HEK293T (cell line): ENCODE data around the gene SORBS1.

Experiments
- CTCF ChIA-PET: fragments of 350-600 bp; formaldehyde crosslinking; extraction: SDS; loops from one replicate; lab custom pipeline; 2021; ENCODE audit warnings: antibody characterized with exemption, inconsistent platforms; lab: Yijun Ruan, JAX
- POLR2A ChIA-PET: fragments of 350-600 bp; formaldehyde crosslinking; extraction: SDS; loops from one replicate; lab custom pipeline; 2020; ENCODE audit warnings: antibody characterized with exemption, inconsistent platforms; lab: Yijun Ruan, JAX
- DNase-seq: peaks from one replicate; pipeline ENCODE4 v3.0.0; 2012; ENCODE audit warnings: mixed read lengths; ENCODE audit errors: extremely low spot score
- ARNT ChIP-seq: fragments of 450-650 bp; IDR thresholded peaks from 2 replicates; pipeline ENCODE4 v1.6.1; 2017; ENCODE audit warnings: mild to moderate bottlenecking
- BHLHE40 ChIP-seq: fragments of 450-650 bp; IDR thresholded peaks from 2 replicates; pipeline ENCODE4 v1.6.1; 2016; ENCODE audit warnings: mild to moderate bottlenecking, moderate library complexity, borderline replicate concordance
- CTBP1 ChIP-seq: fragments of 450-650 bp; IDR thresholded peaks from 2 replicates; pipeline ENCODE4 v1.6.1; 2016; ENCODE audit warnings: borderline replicate concordance
- ELF4 ChIP-seq: fragments of 450-650 bp; IDR thresholded peaks from 2 replicates; pipeline ENCODE4 v1.6.1; 2017; ENCODE audit warnings: antibody characterized with exemption
- FOXA1 ChIP-seq: fragments of 450-650 bp; IDR thresholded peaks from 2 replicates; pipeline ENCODE4 v1.6.1; 2016; ENCODE audit warnings: mild to moderate bottlenecking
- FOXK2 ChIP-seq: fragments of 450-650 bp; IDR thresholded peaks from 2 replicates; pipeline ENCODE4 v1.6.1; 2016; ENCODE audit warnings: mild to moderate bottlenecking
- FOXM1 ChIP-seq: fragments of 450-650 bp; IDR thresholded peaks from 2 replicates; pipeline ENCODE4 v1.6.1; 2017; ENCODE audit warnings: mild to moderate bottlenecking, borderline replicate concordance
- HDGF ChIP-seq: fragments of 450-650 bp; IDR thresholded peaks from 2 replicates; pipeline ENCODE4 v1.6.1; 2017; ENCODE audit warnings: antibody characterized with exemption, borderline replicate concordance
- L3MBTL2 ChIP-seq: fragments of 450-650 bp; conservative IDR thresholded peaks from 2 replicates; pipeline ENCODE4 v1.6.1; 2016; ENCODE audit warnings: mild to moderate bottlenecking
- LEF1 ChIP-seq: fragments of 450-650 bp; IDR thresholded peaks from 2 replicates; pipeline ENCODE4 v1.6.1; 2017; ENCODE audit warnings: mild to moderate bottlenecking, borderline replicate concordance
- NFRKB ChIP-seq: fragments of 450-650 bp; IDR thresholded peaks from 2 replicates; pipeline ENCODE4 v1.6.1; 2016; ENCODE audit warnings: mild to moderate bottlenecking, moderate library complexity
- PKNOX1 ChIP-seq: fragments of 450-650 bp; IDR thresholded peaks from 2 replicates; pipeline ENCODE4 v1.6.1; 2016
- SP1 ChIP-seq: fragments of 450-650 bp; IDR thresholded peaks from 2 replicates; pipeline ENCODE4 v1.6.1; 2017
- SUZ12 ChIP-seq: fragments of 450-650 bp; IDR thresholded peaks from 2 replicates; pipeline ENCODE4 v1.6.1; 2016; ENCODE audit warnings: mild to moderate bottlenecking
- TARDBP ChIP-seq: fragments of 450-650 bp; IDR thresholded peaks from 2 replicates; pipeline ENCODE4 v1.6.1; 2016
- ZNF384 ChIP-seq: fragments of 450-650 bp; IDR thresholded peaks from 2 replicates; pipeline ENCODE4 v1.6.1; 2016

The SORBS1 gene

GRCh38 chr10:95511314-95511713 is 49.9 kb downstream of the SORBS1 start:
- POLR2A ChIA-PET, result no interaction called here
- no peak for DNase-seq
- TF ChIP-seq FOXM1, result no peak
- CTCF ChIA-PET, result no interaction called here

- DNase-seq, result no peak
- TF ChIP-seq BHLHE40, result no peak
- TF ChIP-seq FOXM1, result no peak
- no peak for TF ChIP-seq SP1
- TF ChIP-seq TARDBP, result no peak
- CTCF ChIA-PET, result interaction anchor here (0.6 kb wide), 1 partner anchor 100 kb away, joined by 4 read pairs; no protein-coding TSS in a partner anchor
- POLR2A ChIA-PET, result no interaction called here
Measured at GRCh38 chr10:95509251-95509650, 51.9 kb downstream of the SORBS1 start.

DNA sequence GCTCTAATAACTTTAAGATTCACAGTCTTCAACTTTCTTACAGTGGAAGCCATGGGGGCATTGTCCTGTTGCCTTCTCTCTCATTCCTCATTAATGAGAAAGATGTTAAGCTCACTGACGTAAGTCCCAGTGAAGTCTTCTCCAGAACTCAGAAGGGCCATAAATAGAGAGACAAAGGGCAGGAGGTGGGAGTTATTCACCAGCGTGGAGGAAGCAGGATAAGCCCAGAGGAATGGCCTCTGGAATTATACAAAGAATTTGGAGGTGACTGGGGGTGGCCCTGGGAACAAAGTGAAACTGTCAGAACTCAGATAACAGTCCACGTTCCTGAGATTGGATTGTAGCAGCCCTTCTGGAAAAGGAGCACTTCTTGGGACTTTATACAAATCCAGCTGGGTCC is 52.4 kb downstream of the SORBS1 start:
- ChIA-PET CTCF (interaction anchor here (0.6 kb wide), 1 partner anchor 42 kb away, joined by 3 read pairs; no protein-coding TSS in a partner anchor), POLR2A (no interaction called here)
- DNase-seq, result no peak
- TF ChIP-seq BHLHE40 (no peak), NFRKB (no peak), ELF4 (no peak), CTBP1 (no peak), SUZ12 (no peak), PKNOX1 (no peak), SP1 (no peak), TARDBP (no peak), L3MBTL2 (no peak), FOXM1 (no peak), FOXA1 (no peak), ARNT (no peak), HDGF (no peak), LEF1 (no peak)

DNA sequence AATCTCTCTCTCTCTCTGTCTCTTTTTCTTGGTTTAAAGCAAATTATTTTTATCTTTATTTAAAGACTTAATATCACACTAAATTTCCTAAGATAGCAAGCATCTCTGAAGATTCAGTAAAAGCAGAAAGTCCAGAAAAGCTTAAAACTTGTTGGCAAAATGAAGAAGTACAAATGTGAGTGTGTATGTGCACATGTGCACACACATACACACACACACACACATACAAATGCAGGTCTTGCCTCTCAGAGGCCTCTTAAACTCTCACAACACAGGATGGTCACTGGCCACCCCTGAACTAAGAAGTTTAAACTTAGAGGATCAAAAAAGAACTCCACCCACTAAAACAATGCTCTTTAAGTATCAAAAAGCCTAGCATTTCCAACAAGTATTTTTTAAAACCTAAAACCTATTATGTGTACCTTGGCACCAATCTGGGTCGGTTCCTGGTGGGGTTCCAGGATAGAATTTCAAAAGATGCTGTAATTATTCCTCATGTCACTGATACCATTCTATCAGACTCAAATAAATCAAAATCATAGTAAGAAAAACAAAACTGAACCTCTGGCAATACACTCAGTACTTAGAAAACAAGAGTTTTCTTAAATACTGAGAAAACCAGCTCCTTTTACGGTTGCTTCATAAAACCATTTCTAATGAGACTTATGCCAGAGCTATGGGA is 55.0 kb downstream of the SORBS1 start:
- ChIA-PET CTCF (no interaction called here), POLR2A (no interaction called here)
- TF ChIP-seq PKNOX1 (peak; percentile 24; the same call in 1 of the 2 replicates), SP1 (no peak)
- no peak for DNase-seq

DNA sequence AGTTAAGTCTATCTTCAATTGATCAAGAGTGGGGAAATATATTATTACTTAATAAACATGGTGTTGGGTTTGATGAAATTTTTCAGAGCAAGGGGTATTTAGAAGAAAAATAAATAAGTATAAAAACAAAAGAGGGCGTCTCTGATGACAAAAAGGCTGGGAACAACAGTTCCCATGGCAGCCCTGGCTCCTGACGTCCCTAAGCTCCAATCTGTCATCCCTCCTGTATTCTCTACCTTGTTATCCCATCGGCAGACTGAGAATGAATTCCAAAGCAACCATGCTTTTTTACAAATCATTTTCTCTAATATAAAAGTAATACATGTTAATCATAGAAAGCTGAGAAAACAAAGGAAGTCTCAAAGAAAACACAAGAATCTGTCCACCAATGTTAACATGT is 55.5 kb downstream of the SORBS1 start:
- ChIA-PET POLR2A (no interaction called here), CTCF (no interaction called here)
- TF ChIP-seq L3MBTL2 (no peak), HDGF (no peak), ZNF384 (no peak), TARDBP (no peak), LEF1 (no peak), FOXA1 (no peak), PKNOX1 (peak; percentile 41; the same call in 1 of the 2 replicates), SUZ12 (no peak)
- no peak for DNase-seq

- CTCF ChIA-PET, result no interaction called here
- POLR2A ChIA-PET, result no interaction called here
- no peak for TF ChIP-seq TARDBP
- no peak for TF ChIP-seq CTBP1
- no peak for TF ChIP-seq SUZ12
- TF ChIP-seq FOXA1, result no peak
- TF ChIP-seq NFRKB, result no peak
- TF ChIP-seq PKNOX1, result no peak
- no peak for TF ChIP-seq ARNT
- no peak for TF ChIP-seq SP1
- TF ChIP-seq L3MBTL2, result no peak
- TF ChIP-seq FOXM1, result no peak
- TF ChIP-seq HDGF, result no peak
- no peak for TF ChIP-seq LEF1
- TF ChIP-seq ZNF384, result no peak
- TF ChIP-seq FOXK2, result no peak
- no peak for DNase-seq
Measured at GRCh38 chr10:95505084-95505610, 56.0 kb downstream of the SORBS1 start.
